ENCODE results near the gene PEAR1.

PEAR1 gene

GRCh38 chr1:156894711-156895454 lies 1.4 kb downstream of the PEAR1 start:
- Mint-ChIP-seq H3K4me3 (no peak overlapping the region), H3K4me1 (ENCODE audit: low read depth in 2 of 2) (peaks cover 9 to 12% of the 10 kb centered on the region in 2 donors), H3K27ac (no peak overlapping the region), H3K9me3 (no peaks in the 10 kb centered on the region), H3K36me3 (ENCODE audit: insufficient read depth) (no peaks in the 10 kb centered on the region), H3K27me3 (peaks cover 68 to 93% of the 10 kb centered on the region in 2 donors)
- DNase-seq (no peak), ATAC-seq (replicated peaks) (no peak)

- DNase-seq = no peak
- no peak overlapping the region for H3K27ac Mint-ChIP-seq
- no peaks in the 10 kb centered on the region for H3K36me3 Mint-ChIP-seq (ENCODE audit: insufficient read depth)
- peaks cover 6 to 11% of the 10 kb centered on the region in 2 donors for H3K4me1 Mint-ChIP-seq (ENCODE audit: low read depth in 2 of 2)
- no peak for ATAC-seq (replicated peaks)
- H3K4me3 Mint-ChIP-seq = no peak overlapping the region
- peaks cover 69 to 98% of the 10 kb centered on the region in 2 donors for H3K27me3 Mint-ChIP-seq
- no peaks in the 10 kb centered on the region for H3K9me3 Mint-ChIP-seq
Measured at GRCh38 chr1:156895455-156895812, 1.9 kb downstream of the PEAR1 start.

GRCh38 chr1:156895927-156896326 lies 2.4 kb downstream of the PEAR1 start:
- no peaks in the 10 kb centered on the region for H3K9me3 Mint-ChIP-seq
- H3K27ac Mint-ChIP-seq = no peak overlapping the region
- no peak for ATAC-seq (replicated peaks)
- no peak overlapping the region for H3K4me3 Mint-ChIP-seq
- H3K27me3 Mint-ChIP-seq = peaks cover 69 to 98% of the 10 kb centered on the region in 2 donors
- no peaks in the 10 kb centered on the region for H3K36me3 Mint-ChIP-seq (ENCODE audit: insufficient read depth)
- DNase-seq = no peak
- H3K4me1 Mint-ChIP-seq (ENCODE audit: low read depth in 2 of 2) = peaks cover 5 to 11% of the 10 kb centered on the region in 2 donors

- Mint-ChIP-seq H3K36me3 (ENCODE audit: insufficient read depth) (no peaks in the 10 kb centered on the region), H3K4me3 (no peak overlapping the region), H3K27ac (no peak overlapping the region), H3K9me3 (no peaks in the 10 kb centered on the region), H3K27me3 (peaks cover 69 to 98% of the 10 kb centered on the region in 2 donors), H3K4me1 (ENCODE audit: low read depth in 2 of 2) (peaks cover 5 to 11% of the 10 kb centered on the region in 2 donors)
- ATAC-seq (replicated peaks) (no peak), DNase-seq (no peak)
Measured at GRCh38 chr1:156896490-156897033, 3.0 kb downstream of the PEAR1 start.

- Mint-ChIP-seq H3K9me3 (no peaks in the 10 kb centered on the region), H3K36me3 (ENCODE audit: insufficient read depth) (no peaks in the 10 kb centered on the region), H3K27ac (no peak overlapping the region), H3K4me1 (ENCODE audit: low read depth in 2 of 2) (peaks cover 5 to 8% of the 10 kb centered on the region in 2 donors), H3K4me3 (no peak overlapping the region), H3K27me3 (peaks cover 72 to 99% of the 10 kb centered on the region in 2 donors)
- DNase-seq = no peak
- no peak for ATAC-seq (replicated peaks)
Measured at GRCh38 chr1:156897078-156897825, 3.7 kb downstream of the PEAR1 start.

GRCh38 chr1:156898161-156898566 lies 4.6 kb downstream of the PEAR1 start:
- H3K4me3 Mint-ChIP-seq = no peak overlapping the region
- H3K36me3 Mint-ChIP-seq (ENCODE audit: insufficient read depth) = no peaks in the 10 kb centered on the region
- ATAC-seq (replicated peaks) (no peak), DNase-seq (no peak)
- H3K9me3 Mint-ChIP-seq = no peaks in the 10 kb centered on the region
- peaks cover 5 to 6% of the 10 kb centered on the region in 2 donors for H3K4me1 Mint-ChIP-seq (ENCODE audit: low read depth in 2 of 2)
- H3K27me3 Mint-ChIP-seq = peaks cover 72 to 95% of the 10 kb centered on the region in 2 donors
- no peak overlapping the region for H3K27ac Mint-ChIP-seq

- ATAC-seq (replicated peaks) = no peak
- peaks cover 76 to 86% of the 10 kb centered on the region in 2 donors for H3K27me3 Mint-ChIP-seq
Measured at GRCh38 chr1:156898971-156899664, 5.6 kb downstream of the PEAR1 start.

GRCh38 chr1:156899956-156900718 lies 6.6 kb downstream of the PEAR1 start:
- no peak for ATAC-seq (replicated peaks)
- Mint-ChIP-seq H3K4me3 (no peak overlapping the region), H3K27me3 (peaks cover 71 to 77% of the 10 kb centered on the region in 2 donors), H3K36me3 (ENCODE audit: insufficient read depth) (no peaks in the 10 kb centered on the region), H3K9me3 (no peaks in the 10 kb centered on the region), H3K27ac (no peak overlapping the region), H3K4me1 (ENCODE audit: low read depth in 2 of 2) (peaks cover 5 to 6% of the 10 kb centered on the region in 2 donors)
- DNase-seq = no peak

More at GRCh38 chr1:156898971-156899664, 5.6 kb downstream of the PEAR1 start:
- Mint-ChIP-seq H3K4me3 (no peak overlapping the region), H3K4me1 (ENCODE audit: low read depth in 2 of 2) (peaks cover 5 to 6% of the 10 kb centered on the region in 2 donors), H3K36me3 (ENCODE audit: insufficient read depth) (no peaks in the 10 kb centered on the region), H3K9me3 (no peaks in the 10 kb centered on the region), H3K27ac (no peak overlapping the region)
- no peak for DNase-seq

GRCh38 chr1:156900896-156901589 lies 7.5 kb downstream of the PEAR1 start:
- H3K36me3 Mint-ChIP-seq (ENCODE audit: insufficient read depth) = no peaks in the 10 kb centered on the region
- DNase-seq = no peak
- peaks cover 5 to 6% of the 10 kb centered on the region in 2 donors for H3K4me1 Mint-ChIP-seq (ENCODE audit: low read depth in 2 of 2)
- no peak overlapping the region for H3K4me3 Mint-ChIP-seq
- ATAC-seq (replicated peaks) = no peak
- no peaks in the 10 kb centered on the region for H3K9me3 Mint-ChIP-seq
- H3K27me3 Mint-ChIP-seq = peaks cover 71 to 77% of the 10 kb centered on the region in 2 donors
- no peak overlapping the region for H3K27ac Mint-ChIP-seq

- no peak for ATAC-seq (replicated peaks)
- Mint-ChIP-seq H3K4me3 (no peak overlapping the region), H3K27me3 (peaks cover 71 to 77% of the 10 kb centered on the region in 2 donors), H3K27ac (no peak overlapping the region), H3K36me3 (ENCODE audit: insufficient read depth) (no peaks in the 10 kb centered on the region), H3K9me3 (no peaks in the 10 kb centered on the region), H3K4me1 (ENCODE audit: low read depth in 2 of 2) (peaks cover 5 to 6% of the 10 kb centered on the region in 2 donors)
- DNase-seq = no peak
Measured at GRCh38 chr1:156901590-156901900, 8.0 kb downstream of the PEAR1 start.

GRCh38 chr1:156901966-156902915 lies 8.7 kb downstream of the PEAR1 start:
- no peak for DNase-seq
- Mint-ChIP-seq H3K36me3 (ENCODE audit: insufficient read depth) (no peaks in the 10 kb centered on the region), H3K27ac (no peak overlapping the region), H3K4me1 (ENCODE audit: low read depth in 2 of 2) (peaks cover 5 to 7% of the 10 kb centered on the region in 2 donors), H3K4me3 (no peak overlapping the region), H3K27me3 (peaks cover 71 to 77% of the 10 kb centered on the region in 2 donors), H3K9me3 (no peaks in the 10 kb centered on the region)
- no peak for ATAC-seq (replicated peaks)
